NCI-H2196 (cell line): ENCODE data around the gene PPP3R1.

Experiments used
- DNase-seq: peaks from one replicate; lab custom pipeline; 2025; ENCODE audit not compliant: unreplicated experiment; lab: John Stamatoyannopoulos, UW

The PPP3R1 gene

GRCh38 chr2:68157002-68157401 is 95.3 kb downstream of the PPP3R1 start:
- DNase-seq: no peak

GRCh38 chr2:68156419-68156818 is 95.9 kb downstream of the PPP3R1 start:
- DNase-seq: no peak

GRCh38 chr2:68155618-68156017 is 96.7 kb downstream of the PPP3R1 start:
- no peak for DNase-seq

GRCh38 chr2:68152681-68153347 is 99.5 kb downstream of the PPP3R1 start:
- DNase-seq: no peak

- DNase-seq: no peak
These were observed 101.3 kb downstream of the PPP3R1 start for GRCh38 chr2:68151037-68151436.

- no peak for DNase-seq
These were observed 110.5 kb downstream of the PPP3R1 start for GRCh38 chr2:68141875-68142274.

- no peak for DNase-seq
These were observed 116.6 kb downstream of the PPP3R1 start for GRCh38 chr2:68135448-68136320.

- no peak for DNase-seq
These were observed 117.8 kb downstream of the PPP3R1 start for GRCh38 chr2:68134554-68134953.

- no peak for DNase-seq
These were observed 118.2 kb downstream of the PPP3R1 start for GRCh38 chr2:68134120-68134519.
